H1 (cell line): Measurements from ENCODE around the gene GPR176. TPM values are rescaled to one million over a fixed set of nuclear protein-coding genes. Genes with fewer than 3 reads are reported as not detected.
A peak's percentile ranks its signal among the peaks of the same experiment; 100 is the strongest.

ENCODE experiments used
- CTCF ChIA-PET: fragments of 300-600 bp; sonication (Branson Sonifier 250); formaldehyde crosslinking; loops from one replicate; lab custom pipeline; 2021; ENCODE audit not compliant: partially characterized antibody; lab: Charles Lee
- POLR2A ChIA-PET: fragments of 300-600 bp; sonication (Branson Sonifier 250); formaldehyde crosslinking; loops from one replicate; lab custom pipeline; 2021; ENCODE audit warnings: inconsistent platforms; ENCODE audit not compliant: partially characterized antibody; lab: Charles Lee
- DNase-seq, 2 experiments: peaks; one replicate each; pipeline versions ENCODE4 v3.0.0 to v3.0.0-alpha.2; 2010 to 2022; ENCODE audit warnings: low spot score in 2 of 2, low read depth in 1 of 2, mixed read lengths in 1 of 2
- FAIRE-seq: peaks from 2 replicates; lab custom pipeline; 2011; peaks lifted over from hg19 to GRCh38; lab: Jason Lieb, UNC
- H2AFZ ChIP-seq: 2 replicates; pipeline ENCODE4 v1.8.1; 2012; ENCODE audit warnings: low read length, inconsistent platforms
- H2AK5ac ChIP-seq: 2 replicates; pipeline ENCODE4 v1.6.1; 2013; ENCODE audit warnings: low read depth, low read length
- H2BK120ac ChIP-seq: replicated peaks from 2 replicates; pipeline ENCODE3; 2013; ENCODE audit warnings: low read depth, low read length, inconsistent platforms
- H2BK12ac ChIP-seq: 2 replicates; pipeline ENCODE4 v1.6.1; 2013; ENCODE audit warnings: low read depth, low read length
- H2BK15ac ChIP-seq: 2 replicates; pipeline ENCODE4 v1.6.1; 2013; ENCODE audit warnings: low read length
- H2BK20ac ChIP-seq: 2 replicates; pipeline ENCODE4 v1.6.1; 2013; ENCODE audit warnings: low read length
- H2BK5ac ChIP-seq: 2 replicates; pipeline ENCODE4 v1.6.1; 2013; ENCODE audit warnings: low read depth, low read length
- H3K14ac ChIP-seq: 2 replicates; pipeline ENCODE4 v1.6.1; 2013; ENCODE audit warnings: inconsistent platforms; ENCODE audit not compliant: insufficient read length
- H3K18ac ChIP-seq: 2 replicates; pipeline ENCODE4 v1.6.1; 2013; ENCODE audit warnings: low read length; ENCODE audit errors: extremely low read depth
- H3K23ac ChIP-seq: 2 replicates; pipeline ENCODE4 v1.6.1; 2013; ENCODE audit warnings: inconsistent platforms; ENCODE audit not compliant: insufficient read length
- H3K23me2 ChIP-seq: 2 replicates; pipeline ENCODE4 v1.6.1; 2013; ENCODE audit warnings: low read depth, low read length
- H3K27ac ChIP-seq: 2 replicates; pipeline ENCODE4 v1.6.1; 2011; ENCODE audit warnings: low read depth, low read length, inconsistent platforms
- H3K27me3 ChIP-seq, 4 experiments: replicated peaks in 1 of 4; 1 replicate in 1 of 4; 2 replicates in 3 of 4; pipeline versions ENCODE4 v1.6.1 to v1.8.1; 2011 to 2013; ENCODE audit warnings: low read length in 3 of 4, mild to moderate bottlenecking in 3 of 4, inconsistent platforms in 2 of 4, mixed read lengths in 2 of 4, moderate library complexity in 1 of 4; ENCODE audit not compliant: control insufficient read depth in 3 of 4, insufficient read depth in 3 of 4; ENCODE audit errors: extremely low read depth in 1 of 4
- H3K36me3 ChIP-seq, 4 experiments: 2 replicates each; pipeline versions ENCODE4 v1.6.1 to v1.8.1; 2011 to 2013; ENCODE audit warnings: mild to moderate bottlenecking in 4 of 4, low read length in 3 of 4, moderate library complexity in 2 of 4, control low read depth in 1 of 4, inconsistent platforms in 1 of 4; ENCODE audit not compliant: insufficient read depth in 4 of 4, control insufficient read depth in 2 of 4
- H3K4ac ChIP-seq: replicated peaks from 2 replicates; pipeline ENCODE3; 2013; ENCODE audit warnings: low read length, low read depth, mixed read lengths, inconsistent platforms; ENCODE audit not compliant: insufficient read length
- H3K4me1 ChIP-seq, 4 experiments: replicated peaks in 1 of 4; 1 replicate in 1 of 4; 2 replicates in 3 of 4; pipeline versions ENCODE4 v1.6.1 to v1.8.1; 2011 to 2013; ENCODE audit warnings: low read length in 3 of 4, inconsistent platforms in 2 of 4, mixed read lengths in 1 of 4; ENCODE audit not compliant: insufficient read depth in 4 of 4, control insufficient read depth in 3 of 4
- H3K4me2 ChIP-seq, 2 experiments: 2 replicates each; pipeline versions ENCODE4 v1.6.1 to v1.8.1; 2011 to 2013; ENCODE audit warnings: low read depth in 2 of 2, low read length in 2 of 2, control low read depth in 1 of 2, inconsistent platforms in 1 of 2, mild to moderate bottlenecking in 1 of 2; ENCODE audit not compliant: insufficient read depth in 1 of 2
- H3K4me3 ChIP-seq, 4 experiments: fragments of 200-600, 300-600 bp in 1 of 4; sonication (generic), shearing (Covaris generic), sonication (Bioruptor Twin) in 1 of 4; 2 replicates each; pipeline versions ENCODE4 v1.5.1 to v1.8.1; 2011 to 2016; ENCODE audit warnings: low read length in 4 of 4, low read depth in 3 of 4, control low read depth in 2 of 4, inconsistent platforms in 2 of 4, mild to moderate bottlenecking in 2 of 4, mixed read lengths in 1 of 4, moderate library complexity in 1 of 4; ENCODE audit not compliant: insufficient read depth in 2 of 4; ENCODE audit errors: extremely low read depth in 1 of 4
- H3K56ac ChIP-seq: replicated peaks from 2 replicates; pipeline ENCODE3; 2013; ENCODE audit warnings: low read depth, mild to moderate bottlenecking, mixed read lengths, low read length, inconsistent platforms; ENCODE audit not compliant: insufficient read length
- H3K79me1 ChIP-seq: 2 replicates; pipeline ENCODE4 v1.6.1; 2013; ENCODE audit warnings: low read depth, low read length, control low read depth
- H3K79me2 ChIP-seq, 2 experiments: 2 replicates each; pipeline versions ENCODE4 v1.6.1 to v1.8.1; 2012 to 2013; ENCODE audit warnings: low read length in 2 of 2, mild to moderate bottlenecking in 2 of 2, inconsistent platforms in 1 of 2; ENCODE audit not compliant: insufficient read depth in 2 of 2, control insufficient read depth in 1 of 2
- H3K9ac ChIP-seq, 4 experiments: replicated peaks in 1 of 4; 1 replicate in 1 of 4; 2 replicates in 3 of 4; pipeline versions ENCODE4 v1.6.1 to v1.8.1; 2011 to 2013; ENCODE audit warnings: low read depth in 3 of 4, low read length in 3 of 4, control low read depth in 2 of 4, mild to moderate bottlenecking in 2 of 4, moderate library complexity in 2 of 4, inconsistent platforms in 1 of 4; ENCODE audit errors: extremely low read depth in 1 of 4
- H3K9me3 ChIP-seq, 2 experiments: 2 replicates each; pipeline versions ENCODE4 v1.6.1 to v1.8.1; 2012 to 2013; ENCODE audit warnings: mild to moderate bottlenecking in 2 of 2, moderate library complexity in 2 of 2, control low read depth in 1 of 2, inconsistent platforms in 1 of 2, low read depth in 1 of 2, low read length in 1 of 2, mixed read lengths in 1 of 2; ENCODE audit not compliant: insufficient read depth in 2 of 2
- H4K20me1 ChIP-seq, 2 experiments: replicated peaks in 1 of 2; 2 replicates each; pipeline versions ENCODE3 to v1.8.1; 2011 to 2013; ENCODE audit warnings: inconsistent platforms in 2 of 2, low read length in 2 of 2, mild to moderate bottlenecking in 1 of 2; ENCODE audit not compliant: insufficient read depth in 2 of 2, control insufficient read depth in 1 of 2
- H4K5ac ChIP-seq: 2 replicates; pipeline ENCODE4 v1.6.1; 2013; ENCODE audit warnings: low read length, low read depth, mixed read lengths, inconsistent platforms; ENCODE audit not compliant: insufficient read length
- H4K8ac ChIP-seq: 2 replicates; pipeline ENCODE4 v1.8.0; 2013; ENCODE audit warnings: mild to moderate bottlenecking, moderate library complexity, low read length, inconsistent platforms; ENCODE audit not compliant: insufficient read depth; ENCODE audit errors: extremely low read depth
- H4K91ac ChIP-seq: replicated peaks from 2 replicates; pipeline ENCODE3; 2013; ENCODE audit warnings: low read length, mixed read lengths, inconsistent platforms; ENCODE audit not compliant: insufficient read length
- ASH2L ChIP-seq: fragments of 200-600, 300-600 bp; sonication (generic); IDR thresholded peaks from one replicate; pipeline ENCODE4 v1.7.1; 2017; ENCODE audit warnings: low read length
- CREB1 ChIP-seq: IDR thresholded peaks from 2 replicates; pipeline ENCODE4 v1.6.1; 2012; ENCODE audit warnings: inconsistent platforms
- GTF2F1 ChIP-seq: IDR thresholded peaks from 2 replicates; pipeline ENCODE4 v1.6.1; 2012; ENCODE audit warnings: low read depth, low read length, improper control_type of control experiment, borderline replicate concordance
- HDAC6 ChIP-seq: IDR thresholded peaks from one replicate; pipeline ENCODE4 v1.7.1; 2012; ENCODE audit warnings: low read depth, mild to moderate bottlenecking, inconsistent platforms, low read length, moderate library complexity
- PHF8 ChIP-seq: fragments of 200-600 bp; sonication (generic); conservative IDR thresholded peaks from 2 replicates; pipeline ENCODE4 v1.7.1; 2012; ENCODE audit warnings: low read depth, mild to moderate bottlenecking, inconsistent platforms, low read length, moderate library complexity
- RAD21 ChIP-seq, 2 experiments: IDR thresholded peaks in 1 of 2; conservative IDR thresholded peaks in 1 of 2; 2 replicates each; pipeline ENCODE4 v1.6.1; 2011; ENCODE audit warnings: low read depth in 2 of 2, low read length in 2 of 2, improper control_type of control experiment in 1 of 2, inconsistent platforms in 1 of 2, mild to moderate bottlenecking in 1 of 2, moderate library complexity in 1 of 2
- RNF2 ChIP-seq: fragments of 200-900, 300-1000 bp; sonication (generic); IDR thresholded peaks from 2 replicates; pipeline ENCODE4 v1.7.1; 2016; ENCODE audit warnings: borderline replicate concordance, low read depth, mild to moderate bottlenecking, antibody characterized with exemption, low read length; ENCODE audit not compliant: poor library complexity, severe bottlenecking; ENCODE audit errors: missing control alignments
- SIX5 ChIP-seq: IDR thresholded peaks from 2 replicates; pipeline ENCODE4 v1.6.1; 2011; ENCODE audit warnings: mild to moderate bottlenecking, low read depth, low read length
- SP2 ChIP-seq: IDR thresholded peaks from 2 replicates; pipeline ENCODE4 v1.6.1; 2012; ENCODE audit warnings: mild to moderate bottlenecking, low read length, inconsistent platforms
- WGBS, 2 experiments: shearing (Covaris generic) in 1 of 2; methylation state at CpG; one replicate each; pipeline versions ENCODE4 v1.1.6 to v1.1.7; 2013 to 2015; ENCODE audit warnings: low lambda C conversion rate in 2 of 2, mixed read lengths in 2 of 2, inconsistent platforms in 1 of 2, low coverage in 1 of 2, missing lambda C conversion rate in 1 of 2; ENCODE audit not compliant: insufficient replicate concordance in 2 of 2, insufficient coverage in 1 of 2, insufficient read length in 1 of 2; ENCODE audit errors: extremely low coverage in 1 of 2, missing lambda C conversion rate in 1 of 2; 5-methylcytosine and 5-hydroxymethylcytosine counted together
- polyA plus RNA-seq, 7 experiments: library from polyadenylated mRNA; depleted of rRNA in 3 of 7; stranded (reverse) in 5 of 7; unstranded in 2 of 7; fragments of >200 nt in 5 of 7; fragments of 200-250 nt in 2 of 7; gene quantifications; 1 replicate in 5 of 7; 2 replicates in 1 of 7; 4 replicates in 1 of 7; pipeline versions ENCODE4 v1.2.1 to v1.2.3, GENCODE V29; 2011 to 2013; ENCODE audit warnings: missing spikeins in 2 of 7, mixed read lengths in 2 of 7
- total RNA-seq: library from RNA; stranded (reverse); fragmentation: NEBNext Ultra II Directional; extraction: Animal tissue kit (Norgen Biotek cat#: 25700); gene quantifications from 2 replicates; pipeline ENCODE4 v1.2.1, GENCODE V29; 2021
- TF ChIP-seq, protein P1 (sequence below): IDR thresholded peaks from 2 replicates; pipeline ENCODE4 v1.6.1; 2011; ENCODE audit warnings: low read depth, mild to moderate bottlenecking, low read length; ENCODE audit not compliant: insufficient read depth

The GPR176 gene
- total and polyA plus RNA-seq, 2 of the 8 experiments (the other 6 are each of a cell fraction or from before 2014, with no cell fraction given), result 190 to 281 TPM

DNA sequence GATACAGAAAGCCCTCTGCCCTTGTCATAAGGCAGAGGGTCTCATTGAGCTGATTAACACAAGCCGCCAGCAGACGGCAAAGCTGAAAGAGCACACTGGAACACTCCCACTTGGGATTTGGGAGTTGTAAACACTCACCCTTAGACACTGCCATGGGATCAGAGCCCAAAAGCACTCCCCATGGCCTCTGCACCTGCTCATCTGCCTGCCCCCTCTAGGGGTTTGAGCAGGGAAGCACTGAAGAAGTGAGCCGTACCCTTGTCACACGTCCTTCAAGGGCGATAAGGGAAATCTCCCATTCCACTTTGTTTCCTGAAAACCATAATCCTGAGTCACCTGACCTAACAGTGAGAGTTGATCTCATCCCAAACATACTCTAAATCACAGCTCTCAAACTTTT, 152.1 kb downstream of the GPR176 start:
- Histone ChIP-seq H3K27me3 (no peaks in the 10 kb centered on the region), H3K23me2 (no peaks in the 10 kb centered on the region), H3K4ac (no peak overlapping the region), H2AK5ac (no peak overlapping the region), H3K79me1 (no peaks in the 10 kb centered on the region), H3K4me2 (no peak overlapping the region), H2BK120ac (no peak overlapping the region), H2BK12ac (no peak overlapping the region), H3K9me3 (no peaks in the 10 kb centered on the region), H4K91ac (no peak overlapping the region), H2BK5ac (no peak overlapping the region), H3K27ac (no peak overlapping the region), H3K4me1 (no peaks in the 10 kb centered on the region), H3K36me3 (no peaks in the 10 kb centered on the region), H3K56ac (no peak overlapping the region), H2BK20ac (0 out of 2 replicates have a peak overlapping the region, but pooled peaks have one; percentile 76), H3K9ac (no peak overlapping the region), H4K5ac (no peak overlapping the region), H3K4me3 (no peak overlapping the region), H2BK15ac (no peak overlapping the region), H3K23ac (no peak overlapping the region), H3K18ac (no peak overlapping the region), H2AFZ (no peak overlapping the region), H4K20me1 (no peaks in the 10 kb centered on the region), H3K79me2 (no peaks in the 10 kb centered on the region), H3K14ac (no peak overlapping the region), H4K8ac (no peak overlapping the region)
- no peak for DNase-seq
- POLR2A ChIA-PET, result no interaction called here
- FAIRE-seq, result no peak
- CTCF ChIA-PET, result interaction anchor here (1.0 to 5.1 kb wide), 12 partner anchors 9 to 206 kb away, joined by 3 to 31 read pairs (median 3); no protein-coding TSS in a partner anchor
- WGBS, 2 experiments, result 75% methylated on average over 5 of the region's 5 CpGs; no CpG with 5 or more reads in 1 of the 2 experiments
- TF ChIP-seq GTF2F1, result no peak
- TF ChIP-seq HDAC6, result no peak
- TF ChIP-seq SP2, result no peak
- TF ChIP-seq SIX5, result no peak
- TF ChIP-seq PHF8, result no peak
- TF ChIP-seq ASH2L, result no peak
- TF ChIP-seq, protein P1, sequence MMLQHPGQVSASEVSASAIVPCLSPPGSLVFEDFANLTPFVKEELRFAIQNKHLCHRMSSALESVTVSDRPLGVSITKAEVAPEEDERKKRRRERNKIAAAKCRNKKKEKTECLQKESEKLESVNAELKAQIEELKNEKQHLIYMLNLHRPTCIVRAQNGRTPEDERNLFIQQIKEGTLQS, result no peak
- no peak for TF ChIP-seq RNF2
- TF ChIP-seq RAD21 (IDR thresholded peaks at IDR 0.05 in 1 of 2, conservative IDR thresholded peaks at IDR 0.05 in 1 of 2; ENCODE audit: low read depth in 2 of 2, low read length in 2 of 2), result peak; percentile 25 to 46; a peak in 3 of 4 replicates
- no peak for TF ChIP-seq CREB1
